HG02642 (cell line): ENCODE data around the gene TMEM178A.

ENCODE experiments used
- ATAC-seq: cut with Tn5 transposase; IDR thresholded peaks from one replicate; pipeline ENCODE4 v1.9.1; 2021; ENCODE audit warnings: mild to moderate bottlenecking; ENCODE audit not compliant: unreplicated experiment, poor library complexity

Gene TMEM178A

GRCh38 chr2:39706945-39707344, 41.2 kb downstream of the TMEM178A start:
- no peak for ATAC-seq

- no peak for ATAC-seq
These were observed 42.3 kb downstream of the TMEM178A start for GRCh38 chr2:39708003-39708402.

GRCh38 chr2:39710807-39711206, 45.1 kb downstream of the TMEM178A start:
- ATAC-seq, result no peak

- no peak for ATAC-seq
These were observed 47.2 kb downstream of the TMEM178A start for GRCh38 chr2:39712953-39713352.

- no peak for ATAC-seq
These were observed 49.4 kb downstream of the TMEM178A start for GRCh38 chr2:39715095-39715494.

- ATAC-seq, result no peak
These were observed 50.1 kb downstream of the TMEM178A start for GRCh38 chr2:39715822-39716221.

GRCh38 chr2:39717067-39717466, 51.4 kb downstream of the TMEM178A start:
- ATAC-seq, result no peak

GRCh38 chr2:39718483-39718882, 52.8 kb downstream of the TMEM178A start:
- no peak for ATAC-seq

- no peak for ATAC-seq
These were observed 53.6 kb downstream of the TMEM178A start for GRCh38 chr2:39719317-39719716.

- ATAC-seq, result no peak
These were observed 55.3 kb downstream of the TMEM178A start for GRCh38 chr2:39720970-39721369.

- ATAC-seq, result no peak
These were observed 57.8 kb downstream of the TMEM178A start for GRCh38 chr2:39723497-39723896.

GRCh38 chr2:39723946-39724827, 58.5 kb downstream of the TMEM178A start:
- ATAC-seq, result no peak

- no peak for ATAC-seq
These were observed 59.1 kb downstream of the TMEM178A start for GRCh38 chr2:39724828-39725144.

- ATAC-seq, result no peak
These were observed 59.7 kb downstream of the TMEM178A start for GRCh38 chr2:39725401-39725800.

GRCh38 chr2:39728085-39728484, 62.4 kb downstream of the TMEM178A start:
- peak; percentile 67 for ATAC-seq

GRCh38 chr2:39728941-39729351, 63.2 kb downstream of the TMEM178A start:
- peak; percentile 45 for ATAC-seq

- no peak for ATAC-seq
These were observed 64.6 kb downstream of the TMEM178A start for GRCh38 chr2:39730276-39730675.

GRCh38 chr2:39730685-39731302, 65.1 kb downstream of the TMEM178A start:
- ATAC-seq, result peak; percentile 35

GRCh38 chr2:39731546-39731945, 65.8 kb downstream of the TMEM178A start:
- no peak for ATAC-seq

GRCh38 chr2:39732482-39732881, 66.8 kb downstream of the TMEM178A start:
- ATAC-seq, result no peak

GRCh38 chr2:39733070-39733674, 67.5 kb downstream of the TMEM178A start:
- ATAC-seq, result no peak
